ENCODE results near the gene SUSD2. TPM values are rescaled to one million over a fixed set of nuclear protein-coding genes. Genes with fewer than 3 reads are reported as not detected.
"Not testable (repeated sequence)": the region's sequence is repeated elsewhere in the genome, so short reads cannot be mapped to it uniquely, and the experiment has no call there.

SUSD2 gene
- total and polyA plus RNA-seq, 5 donors from 2014 or later: 0.06 to 0.81 TPM; not detected in 3

DNA sequence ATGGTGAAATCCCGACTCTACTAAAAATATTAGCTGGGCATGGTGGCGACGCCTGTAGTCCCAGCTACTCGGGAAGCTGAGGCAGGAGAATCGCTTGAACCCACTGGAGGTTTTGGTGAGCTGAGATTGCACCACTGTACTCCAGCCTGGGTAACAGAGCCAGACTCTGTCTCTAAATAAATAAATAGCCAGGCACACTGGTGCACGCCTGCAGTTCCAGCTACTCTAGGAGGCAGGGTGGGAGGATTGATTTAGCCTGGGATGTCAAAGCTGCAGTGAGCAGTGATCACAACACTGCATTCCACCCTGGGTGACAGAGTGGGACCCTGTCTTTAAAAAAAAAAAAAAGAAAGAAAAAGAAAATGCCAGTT is 17.4 kb downstream of the SUSD2 start:
- Histone ChIP-seq H3K4me3 (ENCODE audit: low read depth, low read length) (no peak overlapping the region), H3K36me3 (ENCODE audit: control insufficient read depth, insufficient read depth, low read length) (no peaks in the 10 kb centered on the region), H3K27ac (ENCODE audit: insufficient read depth, low read length, poor library complexity, severe bottlenecking) (no peak overlapping the region), H3K4me1 (ENCODE audit: control insufficient read depth, insufficient read depth, low read length, poor library complexity, severe bottlenecking) (no peaks in the 10 kb centered on the region), H3K27me3 (ENCODE audit: control insufficient read depth, insufficient read depth, low read length) (no peaks in the 10 kb centered on the region), H3K9me3 (ENCODE audit: control insufficient read depth in 2 of 2, low read length in 2 of 2) (no peaks in the 10 kb centered on the region)
- ATAC-seq (ENCODE audit: low read depth in 2 of 2): no peak
- Mint-ChIP-seq H3K4me1 (peaks cover 0 to 8% (median 3%) of the 10 kb centered on the region in 4 donors), H3K4me3 (no peak overlapping the region), H3K27me3 (peaks cover 23% of the 10 kb centered on the region), H3K9me3 (no peaks in the 10 kb centered on the region), H3K27ac (no peak overlapping the region), H3K36me3 (no peaks in the 10 kb centered on the region)
- DNase-seq: no peak

DNA sequence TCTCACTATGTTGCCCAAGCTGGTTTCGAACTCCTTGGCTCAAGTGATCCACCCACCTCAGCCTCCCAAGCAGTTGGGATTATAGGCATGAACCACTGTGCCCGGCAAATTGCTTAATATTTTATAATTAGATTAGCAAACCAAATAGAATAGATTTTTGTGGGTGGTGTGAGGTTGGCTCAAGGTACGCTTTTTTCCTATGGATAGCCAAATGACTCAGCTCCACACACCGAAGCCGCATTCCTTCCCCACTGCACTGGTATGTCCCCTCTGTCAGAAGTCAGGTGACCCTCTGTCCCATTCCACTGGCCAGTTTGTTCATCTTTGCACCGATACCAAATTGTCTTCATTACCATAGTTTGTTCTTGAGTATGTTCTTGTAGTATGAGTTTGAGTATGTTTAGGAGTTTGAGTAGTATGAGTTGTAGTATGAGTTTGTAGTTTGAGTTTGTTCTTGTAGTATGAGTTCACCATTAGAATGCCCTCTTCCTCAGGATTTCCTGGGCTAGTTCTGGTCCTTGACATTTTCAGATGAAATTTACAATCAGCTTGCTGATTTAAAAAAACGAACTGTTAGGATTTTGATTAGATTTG is 19.4 kb downstream of the SUSD2 start:
- no peaks in the 10 kb centered on the region for H3K36me3 Mint-ChIP-seq
- ATAC-seq (ENCODE audit: low read depth in 2 of 2) (no peak), DNase-seq (no peak)
- no peak overlapping the region for H3K4me3 Mint-ChIP-seq
- H3K4me1 ChIP-seq (ENCODE audit: control insufficient read depth, insufficient read depth, low read length, poor library complexity, severe bottlenecking): no peaks in the 10 kb centered on the region
- no peaks in the 10 kb centered on the region for H3K9me3 ChIP-seq (ENCODE audit: control insufficient read depth in 2 of 2, low read length in 2 of 2)
- peaks cover 34% of the 10 kb centered on the region for H3K27me3 Mint-ChIP-seq
- peaks cover 0 to 8% (median 3%) of the 10 kb centered on the region in 4 donors for H3K4me1 Mint-ChIP-seq
- H3K27ac Mint-ChIP-seq: no peak overlapping the region
- no peak overlapping the region for H3K4me3 ChIP-seq (ENCODE audit: low read depth, low read length)
- no peak overlapping the region for H3K27ac ChIP-seq (ENCODE audit: insufficient read depth, low read length, poor library complexity, severe bottlenecking)
- H3K9me3 Mint-ChIP-seq: no peaks in the 10 kb centered on the region
- H3K36me3 ChIP-seq (ENCODE audit: control insufficient read depth, insufficient read depth, low read length): no peaks in the 10 kb centered on the region
- no peaks in the 10 kb centered on the region for H3K27me3 ChIP-seq (ENCODE audit: control insufficient read depth, insufficient read depth, low read length)

GRCh38 chr22:24201681-24202614 is 20.7 kb downstream of the SUSD2 start:
- no peak for DNase-seq
- ATAC-seq (ENCODE audit: low read depth in 2 of 2): no peak
- H3K4me3 Mint-ChIP-seq: peak overlapping the region in 1 of 4 donors; percentile 27
- Histone ChIP-seq H3K36me3 (ENCODE audit: control insufficient read depth, insufficient read depth, low read length) (no peaks in the 10 kb centered on the region), H3K4me3 (ENCODE audit: low read depth, low read length) (no peak overlapping the region), H3K27ac (ENCODE audit: insufficient read depth, low read length, poor library complexity, severe bottlenecking) (no peak overlapping the region), H3K27me3 (ENCODE audit: control insufficient read depth, insufficient read depth, low read length) (no peaks in the 10 kb centered on the region), H3K9me3 (ENCODE audit: control insufficient read depth in 2 of 2, low read length in 2 of 2) (no peaks in the 10 kb centered on the region), H3K4me1 (ENCODE audit: control insufficient read depth, insufficient read depth, low read length, poor library complexity, severe bottlenecking) (no peaks in the 10 kb centered on the region)
- H3K27me3 Mint-ChIP-seq: peaks cover 34% of the 10 kb centered on the region
- peak overlapping the region in 1 of 3 donors; percentile 28 for H3K27ac Mint-ChIP-seq
- no peaks in the 10 kb centered on the region for H3K36me3 Mint-ChIP-seq
- H3K9me3 Mint-ChIP-seq: no peaks in the 10 kb centered on the region
- H3K4me1 Mint-ChIP-seq: peaks cover 0 to 8% (median 4%) of the 10 kb centered on the region in 4 donors

DNA sequence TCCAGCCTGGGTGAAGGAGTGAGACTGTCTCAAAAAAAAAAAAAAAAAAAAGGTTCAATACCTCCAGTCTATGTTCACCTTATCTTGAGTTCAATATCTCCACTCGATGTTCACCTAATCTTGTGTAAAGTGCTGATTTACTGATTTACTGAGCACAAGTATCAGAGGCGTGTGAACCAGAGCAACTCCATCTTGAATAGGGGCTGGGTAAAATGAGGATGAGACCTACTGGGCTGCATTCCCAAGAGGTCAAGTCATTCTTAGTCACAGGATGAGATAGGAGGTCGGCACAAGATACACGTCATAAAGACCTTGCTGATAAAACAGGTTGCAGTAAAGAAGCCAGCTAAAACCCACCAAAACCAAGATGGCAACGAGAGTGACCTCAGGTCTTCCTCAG is 22.6 kb downstream of the SUSD2 start:
- not testable (repeated sequence) for H3K9me3 Mint-ChIP-seq; H3K9me3 ChIP-seq (ENCODE audit: control insufficient read depth in 2 of 2, low read length in 2 of 2); H3K27me3 ChIP-seq (ENCODE audit: control insufficient read depth, insufficient read depth, low read length); H3K27ac ChIP-seq (ENCODE audit: insufficient read depth, low read length, poor library complexity, severe bottlenecking); H3K36me3 Mint-ChIP-seq; H3K4me1 ChIP-seq (ENCODE audit: control insufficient read depth, insufficient read depth, low read length, poor library complexity, severe bottlenecking); ATAC-seq (ENCODE audit: low read depth in 2 of 2); H3K4me3 Mint-ChIP-seq; H3K4me1 Mint-ChIP-seq; H3K4me3 ChIP-seq (ENCODE audit: low read depth, low read length); DNase-seq; H3K36me3 ChIP-seq (ENCODE audit: control insufficient read depth, insufficient read depth, low read length)
- H3K27me3 Mint-ChIP-seq: peaks cover 34% of the 10 kb centered on the region
- H3K27ac Mint-ChIP-seq: peak overlapping the region in 1 of 3 donors; percentile 38

- no peak for ATAC-seq (ENCODE audit: low read depth in 2 of 2)
- Mint-ChIP-seq H3K4me1 (peaks cover 0 to 11% (median 5%) of the 10 kb centered on the region in 4 donors), H3K27me3 (peaks cover 27% of the 10 kb centered on the region), H3K4me3 (no peak overlapping the region), H3K9me3 (no peaks in the 10 kb centered on the region), H3K27ac (no peak overlapping the region), H3K36me3 (no peaks in the 10 kb centered on the region)
- DNase-seq: no peak
- no peaks in the 10 kb centered on the region for H3K27me3 ChIP-seq (ENCODE audit: control insufficient read depth, insufficient read depth, low read length)
- no peaks in the 10 kb centered on the region for H3K36me3 ChIP-seq (ENCODE audit: control insufficient read depth, insufficient read depth, low read length)
- no peak overlapping the region for H3K27ac ChIP-seq (ENCODE audit: insufficient read depth, low read length, poor library complexity, severe bottlenecking)
- H3K9me3 ChIP-seq (ENCODE audit: control insufficient read depth in 2 of 2, low read length in 2 of 2): no peaks in the 10 kb centered on the region
- no peak overlapping the region for H3K4me3 ChIP-seq (ENCODE audit: low read depth, low read length)
- H3K4me1 ChIP-seq (ENCODE audit: control insufficient read depth, insufficient read depth, low read length, poor library complexity, severe bottlenecking): no peaks in the 10 kb centered on the region
Observed at GRCh38 chr22:24205438-24206195, 24.3 kb downstream of the SUSD2 start.

- peaks cover 0 to 11% (median 5%) of the 10 kb centered on the region in 4 donors for H3K4me1 Mint-ChIP-seq
Observed at GRCh38 chr22:24206460-24207263, 25.4 kb downstream of the SUSD2 start.

More at GRCh38 chr22:24206460-24207263, 25.4 kb downstream of the SUSD2 start:
- H3K27ac ChIP-seq (ENCODE audit: insufficient read depth, low read length, poor library complexity, severe bottlenecking); H3K4me1 ChIP-seq (ENCODE audit: control insufficient read depth, insufficient read depth, low read length, poor library complexity, severe bottlenecking); H3K36me3 ChIP-seq (ENCODE audit: control insufficient read depth, insufficient read depth, low read length); H3K9me3 ChIP-seq (ENCODE audit: control insufficient read depth in 2 of 2, low read length in 2 of 2); H3K27me3 ChIP-seq (ENCODE audit: control insufficient read depth, insufficient read depth, low read length); ATAC-seq (ENCODE audit: low read depth in 2 of 2); H3K27ac Mint-ChIP-seq; H3K4me3 Mint-ChIP-seq; H3K9me3 Mint-ChIP-seq; H3K36me3 Mint-ChIP-seq; DNase-seq; H3K4me3 ChIP-seq (ENCODE audit: low read depth, low read length): not testable (repeated sequence)
- H3K27me3 Mint-ChIP-seq: peaks cover 20% of the 10 kb centered on the region

Data from CD4-positive, CD25-positive, alpha-beta regulatory T cell (primary cell).